HUDEP-2 (cell line): ENCODE data around the gene MAGI2.
A peak's percentile ranks its signal among the peaks of the same experiment; 100 is the strongest.
"Not testable (repeated sequence)": the region's sequence is repeated elsewhere in the genome, so short reads cannot be mapped to it uniquely, and the experiment has no call there.

ENCODE experiments used
- DNase-seq, 76 experiments: peaks; one replicate each; lab custom pipeline; 2025; ENCODE audit not compliant: unreplicated experiment in 76 of 76; lab: John Stamatoyannopoulos, UW

The MAGI2 gene

GRCh38 chr7:79452032-79452494 is 1.4 kb downstream of the MAGI2 start:
- peak in 21 of 76 experiments; percentile 3 to 48 (median 23) for DNase-seq

DNA sequence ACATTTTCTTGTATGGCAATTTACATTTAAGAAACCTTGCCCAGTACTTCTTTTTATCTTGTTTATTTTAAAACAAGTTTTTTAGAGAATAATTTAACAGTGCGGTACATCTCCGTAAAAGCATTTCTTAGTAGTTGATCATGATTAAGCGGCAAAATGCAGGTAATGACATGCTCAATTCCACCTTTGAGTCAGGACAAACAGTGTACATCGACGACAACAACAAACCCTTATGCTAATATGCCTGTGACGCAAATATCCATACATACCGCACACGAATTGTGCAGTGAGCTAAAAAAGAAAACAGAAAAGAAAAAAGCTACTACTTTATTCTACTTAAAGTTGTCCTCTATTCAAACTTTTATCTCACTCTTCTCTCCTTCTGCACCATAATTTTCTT is 1.9 kb downstream of the MAGI2 start:
- no peak for DNase-seq

DNA sequence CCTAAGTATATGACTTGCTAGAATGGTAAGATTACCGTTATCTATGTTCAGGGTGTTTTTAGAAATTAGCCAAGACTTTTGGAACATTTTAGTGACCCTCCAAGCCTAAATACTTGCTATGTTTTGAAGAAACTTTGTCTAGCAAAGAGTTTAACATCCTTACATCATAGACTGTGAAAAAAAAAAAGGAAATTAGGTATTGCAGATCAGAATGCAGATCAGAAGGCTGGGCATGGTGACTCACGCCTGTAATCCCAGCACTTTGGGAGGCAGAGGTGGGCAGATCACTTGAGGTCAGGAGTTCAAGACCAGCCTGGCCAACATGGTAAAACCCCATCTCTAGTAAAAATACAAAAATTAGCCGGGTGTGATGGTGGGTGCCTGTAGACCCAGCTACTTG is 10.7 kb downstream of the MAGI2 start:
- DNase-seq = not testable (repeated sequence)

DNA sequence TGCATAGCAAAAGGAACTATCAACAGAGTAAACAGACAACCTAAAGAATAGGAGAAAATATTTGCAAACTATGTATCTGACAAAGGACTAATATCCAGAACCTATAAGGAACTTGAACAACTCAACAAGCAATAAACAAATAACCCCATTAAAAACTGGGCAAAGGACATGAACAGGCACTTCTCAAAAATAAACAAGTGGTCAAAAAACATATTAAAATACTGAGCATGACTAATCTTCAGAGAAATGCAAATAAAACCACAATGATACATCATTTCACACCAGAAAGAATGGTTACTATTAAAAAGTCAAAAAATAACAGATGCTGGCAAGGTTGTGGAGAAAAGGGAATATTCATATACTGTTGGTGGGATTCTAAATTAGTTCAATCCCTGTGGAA is 17.1 kb downstream of the MAGI2 start:
- no peak for DNase-seq

DNA sequence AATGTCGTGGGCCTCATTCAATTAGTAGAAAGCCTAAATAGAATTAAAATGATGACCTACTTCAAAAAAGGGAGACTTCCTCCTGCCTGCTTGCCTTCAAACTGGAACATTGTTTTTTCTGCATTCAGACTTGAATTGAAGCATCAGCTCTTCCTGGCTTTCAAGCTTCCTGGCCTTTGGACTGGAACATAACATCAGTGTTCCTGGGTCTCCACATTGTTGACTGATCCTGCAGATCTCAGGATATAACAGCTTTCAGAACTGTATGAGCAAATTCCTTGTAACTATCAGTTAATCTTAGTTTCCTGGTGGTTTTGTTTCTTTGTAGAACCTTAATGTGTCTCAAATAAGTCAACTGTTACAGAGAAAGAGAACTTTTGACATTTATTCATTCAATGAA is 18.6 kb downstream of the MAGI2 start:
- DNase-seq = no peak

DNA sequence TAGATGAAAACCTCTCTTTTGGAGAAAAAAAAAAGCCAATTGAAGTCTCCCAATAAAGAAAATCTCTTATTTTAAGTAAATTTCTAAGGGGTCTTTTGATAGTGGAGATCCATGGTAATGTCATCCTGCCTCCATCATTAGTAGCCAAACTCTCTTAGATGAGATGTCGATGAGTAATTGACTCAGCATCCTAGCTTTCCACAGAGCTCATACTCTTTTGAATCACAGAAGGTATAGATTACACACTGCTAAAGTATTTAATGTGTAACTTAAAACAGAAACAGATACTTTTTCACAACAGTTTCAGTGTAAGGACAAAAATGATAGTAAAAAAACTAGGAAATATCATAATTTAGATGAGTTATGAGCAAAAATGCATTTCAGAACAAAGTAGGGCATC is 19.4 kb downstream of the MAGI2 start:
- no peak for DNase-seq

- no peak for DNase-seq
Observed at GRCh38 chr7:79430391-79430790, 23.1 kb downstream of the MAGI2 start.

- DNase-seq = no peak
Observed at GRCh38 chr7:79425665-79426064, 27.8 kb downstream of the MAGI2 start.

DNA sequence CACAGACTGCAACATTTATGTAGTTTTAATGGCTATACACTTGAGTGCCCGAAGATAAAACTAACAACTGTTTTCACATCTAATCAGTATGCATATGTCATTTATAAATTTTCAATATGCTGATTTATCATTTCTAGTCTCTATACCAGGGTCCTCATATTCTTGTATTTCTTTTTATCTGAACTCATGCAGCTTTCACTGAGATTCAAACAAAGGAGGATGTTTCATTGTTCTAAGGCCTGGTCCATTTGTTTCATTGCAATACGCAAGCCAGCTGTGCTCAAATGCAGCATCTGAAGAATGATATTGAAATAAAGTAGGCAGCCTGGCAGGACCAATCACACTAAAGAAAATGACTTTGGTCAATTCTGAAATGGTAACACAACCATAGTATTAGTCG is 31.7 kb downstream of the MAGI2 start:
- no peak for DNase-seq

DNA sequence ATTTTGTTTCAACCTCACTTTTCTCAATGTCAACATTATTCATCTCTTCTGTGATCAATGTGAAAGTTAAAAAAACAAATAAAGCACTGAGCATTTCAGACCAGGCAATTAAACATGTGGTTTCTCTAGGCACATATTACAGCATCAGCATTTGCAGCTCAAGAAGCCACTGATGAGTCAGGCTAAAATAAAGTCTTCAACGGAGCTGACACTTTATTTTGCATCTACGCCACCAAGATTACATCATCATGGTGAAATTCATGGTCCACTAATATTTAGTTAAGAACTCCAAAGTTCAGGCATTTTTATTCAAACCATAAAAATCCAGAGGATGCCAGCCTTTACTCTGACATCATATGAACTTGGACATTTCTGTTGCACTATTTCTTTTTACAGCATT is 33.0 kb downstream of the MAGI2 start:
- DNase-seq = no peak

GRCh38 chr7:79414910-79415309 is 38.6 kb downstream of the MAGI2 start:
- DNase-seq = no peak

DNA sequence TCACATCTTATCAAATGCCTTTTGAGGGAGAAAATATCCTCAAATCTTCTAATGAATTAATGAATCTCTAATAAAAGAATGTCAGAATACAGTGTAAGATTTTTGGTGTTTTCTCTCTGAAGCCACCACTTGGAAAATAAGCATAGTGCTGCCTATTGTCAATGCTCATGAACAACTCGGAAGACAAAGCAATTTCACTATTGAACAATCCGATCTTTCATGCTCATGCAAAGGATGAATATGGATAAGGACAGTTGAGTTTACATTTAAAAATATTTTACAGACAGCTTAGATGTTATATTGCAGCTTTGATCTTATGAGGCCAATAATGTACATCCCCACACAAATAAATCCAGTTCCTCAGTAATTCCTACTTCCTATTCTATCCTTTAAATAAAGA is 40.6 kb downstream of the MAGI2 start:
- no peak for DNase-seq

- no peak for DNase-seq
Observed at GRCh38 chr7:79412438-79412837, 41.0 kb downstream of the MAGI2 start.

DNA sequence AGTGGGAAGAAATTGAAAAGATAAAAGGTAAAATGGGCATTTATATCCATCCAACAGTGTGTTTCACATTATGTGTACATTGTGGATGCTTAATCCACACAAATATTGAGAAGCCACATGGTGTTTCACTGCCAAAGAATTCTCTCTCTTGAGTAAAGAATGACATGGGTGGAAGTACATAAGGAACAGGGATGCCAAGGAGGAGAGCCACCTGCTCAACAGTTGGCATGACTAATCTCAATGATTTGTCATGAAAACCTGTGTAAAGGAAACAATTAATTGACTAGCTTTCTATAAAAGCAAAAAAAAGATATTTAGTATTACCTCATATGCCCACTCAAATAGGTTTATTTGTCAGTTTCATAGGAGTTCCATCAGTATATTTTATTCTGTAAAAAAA is 43.1 kb downstream of the MAGI2 start:
- no peak for DNase-seq

GRCh38 chr7:79407351-79407750 is 46.1 kb downstream of the MAGI2 start:
- no peak for DNase-seq

DNA sequence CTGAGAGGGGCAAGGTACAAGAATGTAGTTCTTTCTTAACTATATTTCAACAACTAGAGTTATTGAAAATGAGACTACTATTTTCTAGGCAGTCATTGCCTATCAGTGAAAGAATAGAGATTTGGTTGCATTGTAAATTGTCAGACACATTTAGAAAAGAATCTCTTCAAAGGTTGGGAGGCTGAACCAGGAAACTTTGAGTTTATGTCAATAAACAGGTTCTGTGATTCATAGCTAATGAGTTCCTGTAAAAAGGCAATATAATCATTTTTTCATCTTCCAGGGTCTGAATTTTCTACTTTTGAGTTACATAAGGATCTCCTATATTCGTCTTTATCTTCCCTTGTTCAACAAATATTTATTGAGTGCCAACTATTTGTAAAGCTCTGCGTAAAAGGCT is 47.1 kb downstream of the MAGI2 start:
- DNase-seq = no peak

DNA sequence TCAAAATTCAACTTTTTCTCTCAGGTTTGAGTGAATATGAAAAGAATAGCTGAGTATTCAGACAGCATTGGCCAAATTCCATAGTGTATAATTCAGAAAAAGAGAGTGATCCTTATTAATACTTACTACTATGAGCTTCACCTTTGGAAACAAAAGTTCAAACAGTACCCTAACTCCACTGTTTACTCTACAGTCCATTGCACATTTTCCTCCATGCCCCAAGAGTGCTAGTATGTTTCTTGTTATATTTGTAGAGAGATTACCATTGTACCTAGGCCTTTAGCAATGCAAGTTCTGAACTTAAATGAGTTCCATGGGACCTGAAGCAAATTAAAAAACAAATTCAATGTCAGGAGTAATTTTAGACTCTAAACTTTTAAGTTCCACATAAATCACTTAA is 48.1 kb downstream of the MAGI2 start:
- no peak for DNase-seq

DNA sequence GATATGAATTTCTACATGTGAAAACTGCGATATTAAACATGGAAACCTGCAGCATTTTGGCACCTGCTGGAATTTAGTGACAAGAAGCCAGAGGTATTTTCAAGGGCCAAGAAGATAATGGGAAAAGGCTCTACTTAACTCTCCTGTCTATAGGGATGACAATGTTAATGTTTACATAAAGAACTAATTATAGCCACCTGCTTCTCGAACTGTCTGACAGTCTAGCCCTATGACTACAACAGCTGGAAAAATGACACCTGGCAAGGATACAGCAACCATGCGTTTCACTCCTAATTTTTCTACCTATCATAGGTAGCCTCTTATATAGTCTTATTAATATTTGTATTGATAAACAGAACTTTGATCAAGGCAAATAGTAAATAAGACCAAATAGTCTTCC is 49.6 kb downstream of the MAGI2 start:
- no peak for DNase-seq

DNA sequence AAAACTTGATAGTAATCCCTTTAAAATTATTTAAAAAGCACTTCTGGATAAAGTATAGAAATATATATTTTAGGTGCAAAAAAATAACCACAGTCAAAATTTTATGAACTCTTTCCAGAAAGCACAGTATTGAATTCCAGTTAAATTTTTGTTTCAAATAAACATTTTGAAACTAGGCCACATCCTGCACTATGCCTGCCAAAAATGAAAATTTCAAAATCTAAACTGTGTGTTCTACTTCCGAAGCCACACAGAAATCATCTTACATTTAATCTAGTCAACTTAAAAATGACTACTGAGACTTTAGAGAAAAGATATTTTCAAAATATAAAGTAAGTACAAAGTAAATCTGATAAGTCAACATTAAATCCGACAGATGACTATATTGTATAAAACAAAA is 50.0 kb downstream of the MAGI2 start:
- no peak for DNase-seq

DNA sequence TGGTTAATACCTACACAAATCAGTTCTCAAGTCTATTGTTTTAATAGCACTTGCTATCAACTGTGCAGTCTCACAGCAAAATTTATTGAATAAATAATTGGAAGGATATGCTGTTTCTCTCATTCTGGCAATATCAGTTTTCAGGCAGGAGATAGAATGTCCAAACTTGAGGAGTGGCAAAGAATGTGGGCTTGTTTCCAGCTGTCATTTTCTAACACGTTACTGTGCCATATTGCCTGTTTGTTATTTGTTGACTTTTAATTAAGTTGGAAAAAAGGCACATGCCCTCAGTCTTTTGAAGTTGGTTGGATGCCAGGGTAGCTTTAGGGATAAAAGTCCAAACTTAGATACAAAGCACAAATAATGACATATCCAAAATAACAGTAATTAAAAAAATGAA is 52.2 kb downstream of the MAGI2 start:
- no peak for DNase-seq

DNA sequence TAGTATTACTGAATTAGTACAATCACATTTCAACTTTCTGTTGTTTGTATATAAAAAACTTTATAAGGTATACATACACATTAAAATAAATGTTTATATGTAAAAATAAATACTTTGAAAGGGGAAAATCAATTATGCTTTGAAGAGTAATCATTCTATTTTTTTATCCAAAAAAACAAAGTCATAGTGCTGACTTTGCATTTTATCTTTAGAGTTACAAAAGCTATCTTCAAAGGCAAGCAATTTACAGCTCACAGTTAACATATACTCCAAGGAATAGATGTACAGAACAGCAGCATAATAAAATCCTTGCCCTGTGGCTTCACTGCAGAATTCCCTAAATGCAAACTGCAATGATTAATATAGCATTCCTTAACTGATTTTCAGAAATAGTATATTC is 53.2 kb downstream of the MAGI2 start:
- no peak for DNase-seq

- no peak for DNase-seq
Observed at GRCh38 chr7:79398138-79398749, 55.2 kb downstream of the MAGI2 start.

DNA sequence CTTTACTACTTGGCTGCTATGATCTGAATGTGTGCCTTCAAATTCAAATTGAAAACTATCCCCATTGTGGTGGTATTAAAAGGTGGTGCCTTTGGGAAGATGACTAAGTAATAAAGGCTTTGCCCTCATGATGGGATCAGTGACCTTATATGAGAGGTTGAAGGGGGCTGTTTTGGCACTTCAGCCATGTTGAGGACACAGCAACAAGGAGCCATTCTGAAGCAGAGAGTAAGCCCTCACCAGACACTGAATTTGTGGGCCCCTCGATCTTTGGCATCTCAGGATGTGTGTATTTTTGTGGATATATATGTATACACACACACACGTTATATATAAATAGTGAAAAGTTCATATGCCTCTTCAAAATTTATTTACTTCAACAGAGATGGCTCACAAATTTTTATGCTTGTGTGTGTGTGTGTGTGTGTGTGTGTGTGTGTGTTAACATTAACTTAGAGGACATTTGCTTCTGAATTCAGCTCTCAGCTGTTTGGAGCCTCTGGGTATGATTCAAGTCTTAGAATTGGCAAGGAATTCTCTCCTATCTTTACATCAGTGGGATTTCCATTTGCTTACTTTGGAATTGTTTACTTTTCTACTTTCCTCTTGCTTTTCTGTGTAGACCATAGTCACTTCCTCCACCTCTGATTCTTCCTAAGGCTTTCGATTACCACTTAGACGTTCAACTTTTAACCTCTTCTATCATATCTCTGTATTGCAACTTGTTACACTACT is 66.6 kb downstream of the MAGI2 start:
- DNase-seq = no peak
